Mesodermal cell (in vitro differentiated cells): Measurements from ENCODE around the gene KRI1.
"Not testable (repeated sequence)": the region's sequence is repeated elsewhere in the genome, so short reads cannot be mapped to it uniquely, and the experiment has no call there.

Source experiments
- H3K27ac ChIP-seq: 2 replicates; pipeline ENCODE4 v1.7.0; 2013; ENCODE audit warnings: mild to moderate bottlenecking, low read depth, low read length, moderate library complexity; ENCODE audit not compliant: severe bottlenecking
- H3K36me3 ChIP-seq: 2 replicates; pipeline ENCODE4 v1.7.1; 2013; ENCODE audit warnings: mild to moderate bottlenecking, low read length, moderate library complexity; ENCODE audit not compliant: control insufficient read depth, insufficient read depth
- H3K4me1 ChIP-seq: one replicate; pipeline ENCODE4 v1.7.1; 2013; ENCODE audit warnings: mild to moderate bottlenecking, low read length; ENCODE audit not compliant: insufficient read depth, control insufficient read depth, poor library complexity, severe bottlenecking
- H3K4me3 ChIP-seq: 2 replicates; pipeline ENCODE4 v1.7.0; 2013; ENCODE audit warnings: low read length, control low read depth, mild to moderate bottlenecking; ENCODE audit not compliant: insufficient read depth, poor library complexity, severe bottlenecking; ENCODE audit errors: extremely low read depth
- H3K9me3 ChIP-seq: 2 replicates; pipeline ENCODE4 v1.7.1; 2013; ENCODE audit warnings: mild to moderate bottlenecking, low read length, moderate library complexity; ENCODE audit not compliant: control insufficient read depth
- WGBS, 2 experiments: methylation state at CpG; one replicate each; pipeline ENCODE4 v1.1.5; 2013; ENCODE audit warnings: missing lambda C conversion rate in 2 of 2; ENCODE audit not compliant: insufficient coverage in 2 of 2; 5-methylcytosine and 5-hydroxymethylcytosine counted together

The KRI1 gene

DNA sequence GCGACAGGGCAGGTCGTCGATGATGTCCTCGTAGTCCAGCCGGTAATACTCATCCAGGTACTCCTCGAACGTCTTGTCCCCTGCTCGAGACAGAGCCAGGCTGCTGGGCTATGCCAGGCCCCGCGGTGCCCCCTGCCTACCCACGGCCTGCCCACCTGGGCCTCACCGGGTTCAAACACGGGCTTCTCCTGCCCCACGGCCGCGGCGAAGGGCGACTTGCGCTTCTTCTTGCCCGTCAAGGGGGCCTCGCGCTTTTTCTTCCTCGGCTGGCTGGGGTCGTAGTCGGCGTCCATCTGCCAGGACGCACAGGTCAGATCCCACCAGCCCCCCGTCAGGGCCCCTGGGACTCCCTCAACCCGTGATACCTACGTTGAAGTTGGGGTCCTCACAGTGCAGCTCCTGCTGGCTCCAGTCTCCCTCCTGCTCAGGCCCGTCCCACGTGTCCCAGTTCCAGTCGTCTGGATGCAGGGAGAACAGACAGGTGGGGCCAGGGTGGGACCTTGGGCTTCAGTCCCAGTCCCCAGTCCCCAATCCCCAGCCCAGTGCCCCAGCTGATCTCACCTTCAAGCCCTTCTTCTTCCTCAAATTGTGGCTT is 8.1 kb downstream of the KRI1 start:
- Histone ChIP-seq H3K9me3 (no peaks in the 10 kb centered on the region), H3K4me3 (no peak overlapping the region), H3K27ac (no peak overlapping the region), H3K4me1 (no peaks in the 10 kb centered on the region), H3K36me3 (peaks cover 82% of the 10 kb centered on the region)
- 96 to 97% methylated on average over 26 to 30 of the region's 33 CpGs for WGBS, 2 experiments

DNA sequence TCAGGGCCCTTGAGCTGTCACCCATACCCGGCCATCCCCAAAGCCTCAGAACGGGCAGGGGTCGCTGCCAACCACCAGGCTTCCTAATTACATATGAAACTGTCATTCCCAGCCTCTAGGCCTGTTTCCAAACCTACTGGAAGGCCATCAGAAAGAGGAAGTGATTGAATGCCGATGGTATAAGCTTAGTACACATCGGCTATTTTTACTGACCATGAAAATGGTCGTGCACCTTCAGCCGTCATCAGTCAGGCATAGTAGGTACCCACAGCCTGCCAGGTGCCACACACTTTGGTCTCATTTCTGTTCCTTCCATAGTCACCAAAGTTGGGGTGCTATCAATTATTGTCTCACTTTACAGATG is 10.2 kb downstream of the KRI1 start:
- no peak overlapping the region for H3K27ac ChIP-seq
- H3K36me3 ChIP-seq = peaks cover 89% of the 10 kb centered on the region
- no peaks in the 10 kb centered on the region for H3K4me1 ChIP-seq
- no peak overlapping the region for H3K4me3 ChIP-seq
- 96 to 97% methylated on average over 7 of the region's 7 CpGs for WGBS, 2 experiments
- H3K9me3 ChIP-seq = no peaks in the 10 kb centered on the region

DNA sequence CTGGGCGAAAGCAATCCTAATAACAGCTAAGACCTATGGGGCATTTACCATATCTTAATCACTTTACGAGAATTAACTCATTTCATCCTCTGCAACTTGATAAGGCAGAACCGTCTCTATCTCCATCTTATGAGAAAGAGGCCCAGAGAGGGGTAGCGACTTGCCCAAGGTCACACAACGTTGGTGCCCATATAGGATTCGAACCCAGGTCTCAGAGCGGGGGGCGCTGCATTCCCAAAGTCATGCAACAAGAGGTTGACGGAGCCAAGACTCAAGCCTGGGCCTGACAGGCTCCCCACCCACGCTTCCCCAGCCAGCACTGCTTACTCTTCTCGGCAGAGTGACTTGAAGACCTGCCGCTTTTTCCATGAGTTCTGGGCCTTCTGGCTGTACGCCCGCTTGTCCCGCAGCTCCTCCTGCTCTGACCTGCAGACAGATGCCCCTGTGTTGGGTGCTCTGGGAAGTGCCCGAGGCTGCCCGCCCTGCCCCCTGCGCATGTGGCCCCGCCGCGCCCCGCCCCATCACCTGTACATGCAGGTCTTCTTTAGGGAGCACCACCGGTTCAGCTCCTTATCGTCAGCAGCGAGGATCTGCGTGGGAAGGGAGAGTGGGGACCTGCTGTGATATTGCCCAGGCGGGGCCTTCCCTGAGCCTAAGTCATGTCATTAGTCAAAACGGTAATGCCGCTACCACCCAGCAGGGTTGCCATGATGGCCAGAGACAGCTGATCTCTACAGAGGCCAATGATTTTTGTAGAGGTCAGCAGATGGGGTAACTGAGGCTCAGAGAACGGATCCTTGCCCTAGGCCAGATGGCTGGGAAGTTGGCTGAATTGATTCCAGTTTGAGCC is 10.8 kb downstream of the KRI1 start:
- WGBS, 2 experiments = 90% methylated on average over 28 to 30 of the region's 30 CpGs
- no peak overlapping the region for H3K4me3 ChIP-seq
- no peak overlapping the region for H3K27ac ChIP-seq
- H3K4me1 ChIP-seq = no peaks in the 10 kb centered on the region
- H3K36me3 ChIP-seq = peaks cover 89% of the 10 kb centered on the region
- H3K9me3 ChIP-seq = no peaks in the 10 kb centered on the region

DNA sequence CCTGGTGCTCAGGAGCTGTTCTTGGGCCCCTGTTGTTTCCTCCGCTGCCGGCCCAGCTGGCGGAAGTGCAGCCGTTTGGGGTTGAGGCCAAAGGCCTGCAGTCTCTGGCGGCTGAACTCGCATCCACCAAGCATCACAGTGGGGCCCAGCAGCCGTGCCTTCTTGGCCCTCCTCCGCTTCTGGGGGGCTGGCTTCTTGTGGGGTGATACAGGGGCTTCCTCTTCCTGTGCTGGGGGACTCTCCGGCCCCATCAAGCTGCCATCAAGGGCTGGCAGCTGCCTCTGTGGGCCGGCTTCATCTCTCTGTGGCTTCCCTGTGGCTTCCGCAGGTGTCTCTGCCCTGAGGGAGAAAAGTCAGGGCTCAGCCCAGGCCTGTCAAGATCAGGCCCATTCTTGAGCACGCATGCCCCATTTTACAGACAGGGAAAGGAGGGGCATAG is 11.8 kb downstream of the KRI1 start:
- H3K27ac ChIP-seq = no peak overlapping the region
- no peak overlapping the region for H3K4me3 ChIP-seq
- H3K9me3 ChIP-seq = no peaks in the 10 kb centered on the region
- H3K4me1 ChIP-seq = no peaks in the 10 kb centered on the region
- H3K36me3 ChIP-seq = peaks cover 89% of the 10 kb centered on the region
- 91 to 96% methylated on average over 12 of the region's 12 CpGs for WGBS, 2 experiments

DNA sequence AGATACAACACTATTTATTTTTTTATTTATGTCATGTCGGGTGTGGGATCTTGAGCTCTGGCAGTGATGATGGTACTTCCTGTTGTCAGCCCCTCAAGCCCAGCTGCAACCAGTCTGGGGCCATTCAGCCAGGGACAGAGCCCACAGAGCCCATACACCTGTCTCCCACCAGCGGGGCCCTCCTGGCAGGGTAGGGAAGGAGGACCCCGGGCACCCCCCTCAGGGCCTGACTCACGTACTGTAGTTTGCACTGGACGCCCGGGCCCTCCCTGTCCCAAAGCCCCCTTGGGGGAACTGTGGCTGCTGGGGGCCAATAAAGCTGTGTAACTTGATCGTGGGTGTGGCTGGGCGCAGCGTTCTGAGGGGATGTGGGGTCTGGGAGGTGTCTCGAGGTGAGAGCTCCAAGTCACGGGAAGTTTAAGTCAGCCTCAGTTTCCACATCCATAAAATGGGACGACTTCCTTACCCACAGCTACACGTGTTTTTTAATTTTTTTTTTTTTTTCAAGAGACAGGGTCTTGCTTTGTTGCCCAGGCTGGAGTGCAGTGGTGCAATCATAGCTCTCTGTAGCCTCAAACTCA is 12.6 kb downstream of the KRI1 start:
- H3K27ac ChIP-seq = peak overlapping the region; percentile 0
- peaks cover 92% of the 10 kb centered on the region for H3K36me3 ChIP-seq
- H3K4me1 ChIP-seq = no peaks in the 10 kb centered on the region
- WGBS, 2 experiments = 97% methylated on average over 4 to 8 of the region's 13 CpGs
- no peaks in the 10 kb centered on the region for H3K9me3 ChIP-seq
- no peak overlapping the region for H3K4me3 ChIP-seq

DNA sequence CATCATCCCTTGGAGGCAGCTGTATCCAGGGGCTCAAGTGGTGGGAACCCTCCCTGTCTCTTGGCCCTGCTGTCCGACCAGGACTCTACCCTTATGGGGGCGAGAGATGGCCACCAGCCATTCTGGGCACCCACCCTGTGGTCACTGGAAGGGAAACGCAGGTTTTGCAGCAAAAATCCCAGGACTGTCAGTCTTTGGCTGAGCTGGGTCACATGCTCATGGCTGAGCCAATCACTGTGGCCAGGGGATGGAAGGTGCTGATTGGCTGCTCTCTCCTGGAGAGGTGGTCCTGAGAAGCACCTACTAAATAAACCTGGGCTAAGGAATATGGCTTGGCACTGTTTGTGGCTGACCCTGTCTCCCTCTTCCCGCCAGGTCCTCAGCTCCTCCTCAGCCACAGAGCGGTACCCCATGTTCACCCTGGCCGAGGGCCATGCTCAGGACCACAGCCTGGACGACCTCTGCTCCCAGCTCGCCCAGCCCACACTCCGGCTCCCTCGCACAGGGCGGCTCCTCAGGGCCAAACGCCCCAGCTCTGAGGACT is 13.2 kb downstream of the KRI1 start:
- no peaks in the 10 kb centered on the region for H3K4me1 ChIP-seq
- H3K9me3 ChIP-seq = no peaks in the 10 kb centered on the region
- 90 to 93% methylated on average over 3 to 4 of the region's 12 CpGs for WGBS, 2 experiments
- H3K36me3 ChIP-seq = peaks cover 88% of the 10 kb centered on the region
- H3K27ac ChIP-seq = peak overlapping the region; percentile 0
- H3K4me3 ChIP-seq = no peak overlapping the region

DNA sequence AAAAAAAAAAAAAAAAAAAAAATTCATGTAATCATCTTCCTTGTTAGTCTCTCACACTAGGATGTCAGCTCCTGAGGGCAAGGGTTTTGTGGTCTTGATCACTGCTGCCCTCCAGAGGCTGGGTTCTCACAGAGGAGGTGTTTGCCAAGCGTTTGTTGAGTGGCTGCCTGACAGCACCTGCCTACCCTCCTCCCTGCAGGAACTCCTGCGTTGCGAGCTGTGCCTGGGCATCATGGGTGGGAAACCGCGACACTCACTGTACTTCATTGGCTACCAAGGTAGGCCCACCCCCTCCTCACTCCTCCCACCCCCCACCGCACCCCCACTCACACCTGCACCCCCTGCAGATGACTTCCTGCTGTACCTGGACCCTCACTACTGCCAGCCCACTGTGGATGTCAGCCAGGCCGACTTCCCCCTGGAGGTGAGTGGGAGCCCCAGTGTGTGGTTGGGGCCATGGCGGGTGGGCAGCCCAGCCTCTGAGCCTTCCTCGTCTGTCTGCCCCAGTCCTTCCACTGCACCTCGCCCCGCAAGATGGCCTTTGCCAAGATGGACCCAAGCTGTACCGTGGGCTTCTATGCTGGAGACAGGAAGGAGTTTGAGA is 14.0 kb downstream of the KRI1 start:
- Histone ChIP-seq H3K36me3 (peaks cover 89% of the 10 kb centered on the region), H3K9me3 (no peaks in the 10 kb centered on the region), H3K27ac (no peak overlapping the region), H3K4me3 (no peak overlapping the region), H3K4me1 (no peaks in the 10 kb centered on the region)
- WGBS, 2 experiments = 97 to 100% methylated on average over 3 to 8 of the region's 12 CpGs

DNA sequence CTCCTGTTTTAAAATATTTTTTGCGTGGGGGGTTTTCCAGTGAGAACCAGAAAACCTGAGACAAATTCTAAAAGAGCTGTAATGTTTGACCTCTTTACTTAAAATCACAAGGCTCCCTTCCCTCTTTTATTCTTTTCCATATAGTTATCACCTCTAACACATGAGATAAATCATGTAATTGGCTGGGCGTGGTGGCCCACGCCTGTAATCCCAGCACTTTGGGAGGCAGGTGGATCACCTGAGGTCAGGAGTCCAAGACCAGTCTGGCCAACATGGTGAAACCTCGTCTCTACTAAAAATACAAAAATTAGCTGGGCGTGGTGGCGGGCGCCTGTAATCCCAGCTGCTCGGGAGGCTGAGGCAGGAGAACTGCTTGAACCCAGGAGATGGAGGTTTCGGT is 14.8 kb downstream of the KRI1 start:
- not testable (repeated sequence) for H3K9me3 ChIP-seq, H3K4me3 ChIP-seq, H3K4me1 ChIP-seq, H3K27ac ChIP-seq
- 96 to 97% methylated on average over 4 to 7 of the region's 9 CpGs for WGBS, 2 experiments
- H3K36me3 ChIP-seq = peaks cover 83% of the 10 kb centered on the region

DNA sequence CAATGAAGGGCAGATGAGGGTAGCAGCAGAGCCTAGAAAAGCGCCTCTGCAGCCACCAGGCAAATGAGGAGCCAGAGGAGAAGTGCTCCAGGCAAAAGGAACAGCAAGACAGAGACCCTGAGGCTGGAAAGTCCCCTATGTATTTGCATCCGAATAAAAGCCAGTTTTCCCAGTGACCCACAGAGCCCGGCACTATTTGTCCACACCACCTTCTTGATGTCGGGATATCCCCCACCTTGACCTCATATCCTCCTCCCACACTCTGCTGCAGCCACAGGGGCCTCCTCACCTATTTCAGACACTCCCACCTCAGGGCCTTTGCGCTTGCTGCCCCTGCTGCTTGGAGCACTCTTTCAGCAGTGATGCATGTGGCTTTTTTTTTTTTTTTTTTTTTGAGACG is 15.5 kb downstream of the KRI1 start:
- H3K36me3 ChIP-seq = peaks cover 79% of the 10 kb centered on the region
- 92 to 97% methylated on average over 4 to 5 of the region's 6 CpGs for whole genome bisulfite sequencing, 2 experiments
- H3K4me1 ChIP-seq = no peaks in the 10 kb centered on the region

DNA sequence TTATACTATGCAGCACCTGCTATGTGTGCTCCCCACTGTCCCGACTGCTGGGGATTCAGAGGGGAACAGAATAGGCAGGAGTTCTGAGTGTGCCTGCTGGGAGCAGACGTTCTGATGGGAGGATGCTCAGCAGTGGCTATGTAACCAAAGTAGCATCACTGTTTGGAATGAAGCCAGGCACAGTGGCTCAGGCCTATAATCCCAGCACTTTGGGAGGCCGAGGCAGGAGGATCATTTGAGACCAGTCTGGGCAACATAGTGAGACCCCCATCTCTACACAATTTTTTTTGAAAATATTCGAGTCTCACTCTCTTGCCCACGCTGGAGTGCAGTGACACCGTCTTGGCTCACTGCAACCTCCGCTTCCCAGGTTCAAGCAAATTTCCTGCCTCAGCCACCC is 16.1 kb downstream of the KRI1 start:
- no peak overlapping the region for H3K4me3 ChIP-seq
- H3K4me1 ChIP-seq = no peaks in the 10 kb centered on the region
- H3K9me3 ChIP-seq = no peaks in the 10 kb centered on the region
- peaks cover 73% of the 10 kb centered on the region for H3K36me3 ChIP-seq
- 93 to 95% methylated on average over 6 of the region's 7 CpGs for WGBS, 2 experiments
- no peak overlapping the region for H3K27ac ChIP-seq

More for the DNA sequence above, 15.5 kb downstream of the KRI1 start:
- no peaks in the 10 kb centered on the region for H3K9me3 ChIP-seq
- H3K27ac ChIP-seq = no peak overlapping the region
- no peak overlapping the region for H3K4me3 ChIP-seq
